GM23338 (cell line): ENCODE measurements around the gene SOSTDC1. TPM values are rescaled to one million over a fixed set of nuclear protein-coding genes. Genes with fewer than 3 reads are reported as not detected.
"Not testable (repeated sequence)": the region's sequence is repeated elsewhere in the genome, so short reads cannot be mapped to it uniquely, and the experiment has no call there.

ENCODE experiments used
- ATAC-seq: fragments of 200-7000 bp; cut with Tn5 transposase; 3 replicates; pipeline ENCODE4 v1.9.1; 2020
- DNase-seq: peaks from one replicate; pipeline ENCODE4 v3.0.0-alpha.2; 2015; ENCODE audit warnings: low spot score
- H2AFZ ChIP-seq: fragments of 200-600 bp; sonication (generic); 2 replicates; pipeline ENCODE4 v1.8.0; 2016; ENCODE audit warnings: antibody characterized with exemption, mild to moderate bottlenecking, moderate library complexity
- H3F3A ChIP-seq: fragments of 200-600 bp; sonication (generic); replicated peaks from 2 replicates; pipeline ENCODE4 v1.8.0; 2017; ENCODE audit warnings: antibody characterized with exemption, mixed run types, low read depth
- H3K27ac ChIP-seq: fragments of 200-600 bp; sonication (generic); 2 replicates; pipeline ENCODE4 v1.6.1; 2016; ENCODE audit warnings: low read depth
- H3K27me3 ChIP-seq: fragments of 200-600 bp; sonication (generic); 2 replicates; pipeline ENCODE4 v1.8.0; 2016; ENCODE audit warnings: mild to moderate bottlenecking, mixed run types, moderate library complexity; ENCODE audit not compliant: insufficient read depth
- H3K36me3 ChIP-seq: fragments of 200-600 bp; sonication (generic); 2 replicates; pipeline ENCODE4 v1.8.0; 2016; ENCODE audit warnings: mild to moderate bottlenecking; ENCODE audit not compliant: insufficient read depth
- H3K4me1 ChIP-seq: fragments of 200-600 bp; sonication (generic); 2 replicates; pipeline ENCODE4 v1.8.0; 2016; ENCODE audit warnings: mild to moderate bottlenecking, moderate library complexity; ENCODE audit not compliant: insufficient read depth
- H3K4me2 ChIP-seq: fragments of 200-600 bp; sonication (generic); 2 replicates; pipeline ENCODE4 v1.7.1; 2017; ENCODE audit warnings: mixed run types
- H3K4me3 ChIP-seq: fragments of 200-600 bp; sonication (generic); 2 replicates; pipeline ENCODE4 v1.6.1; 2016; ENCODE audit warnings: mixed run types
- H3K79me2 ChIP-seq: fragments of 200-600 bp; sonication (generic); replicated peaks from 2 replicates; pipeline ENCODE4 v1.8.0; 2017; ENCODE audit warnings: mild to moderate bottlenecking; ENCODE audit not compliant: insufficient read depth
- H3K9me2 ChIP-seq: fragments of 200-600 bp; sonication (generic); 2 replicates; pipeline ENCODE4 v1.8.0; 2017; ENCODE audit not compliant: insufficient read depth
- H4K20me1 ChIP-seq: fragments of 200-600 bp; sonication (generic); replicated peaks from 2 replicates; pipeline ENCODE4 v1.8.0; 2017; ENCODE audit warnings: mild to moderate bottlenecking; ENCODE audit not compliant: insufficient read depth
- H3K27ac Mint-ChIP-seq: 2 replicates; pipeline ENCODE4 v1.8.0; 2020; ENCODE audit warnings: inconsistent platforms, mild to moderate bottlenecking, moderate library complexity, mixed read lengths
- H3K27me3 Mint-ChIP-seq: 3 replicates; pipeline ENCODE4 v1.8.0; 2022; ENCODE audit warnings: low read depth, mild to moderate bottlenecking, moderate library complexity, mixed read lengths, inconsistent platforms; ENCODE audit not compliant: insufficient read depth, poor library complexity
- H3K36me3 Mint-ChIP-seq: 3 replicates; pipeline ENCODE4 v1.8.0; 2021; ENCODE audit warnings: low read depth, mild to moderate bottlenecking, inconsistent platforms, moderate library complexity, mixed read lengths
- H3K4me1 Mint-ChIP-seq: 3 replicates; pipeline ENCODE4 v1.8.0; 2020; ENCODE audit warnings: mild to moderate bottlenecking, inconsistent platforms, mixed read lengths
- H3K4me3 Mint-ChIP-seq: 3 replicates; pipeline ENCODE4 v1.8.0; 2021; ENCODE audit warnings: moderate library complexity, mild to moderate bottlenecking, inconsistent platforms, mixed read lengths
- H3K9me3 Mint-ChIP-seq: 3 replicates; pipeline ENCODE4 v1.8.0; 2020; ENCODE audit warnings: moderate library complexity, mild to moderate bottlenecking, inconsistent platforms, mixed read lengths
- CTCF ChIP-seq, 2 experiments: fragments of 200-600 bp in 1 of 2; sonication (generic) in 1 of 2; conservative IDR thresholded peaks; 2 replicates each; pipeline versions ENCODE4 v1.5.1 to v1.6.1; 2016 to 2017; ENCODE audit warnings: antibody characterized with exemption in 2 of 2, low read depth in 2 of 2, mild to moderate bottlenecking in 2 of 2, moderate library complexity in 1 of 2
- EZH2phosphoT487 ChIP-seq: fragments of 200-600 bp; sonication (generic); IDR thresholded peaks from one replicate; pipeline ENCODE4 v1.8.1; 2018; ENCODE audit warnings: antibody characterized with exemption; ENCODE audit not compliant: unreplicated experiment
- NANOG ChIP-seq: IDR thresholded peaks from 2 replicates; pipeline ENCODE4 v1.6.1; 2016; ENCODE audit warnings: antibody characterized with exemption, borderline replicate concordance
- POLR2AphosphoS5 ChIP-seq: IDR thresholded peaks from 2 replicates; pipeline ENCODE4 v1.6.1; 2016; ENCODE audit warnings: antibody characterized with exemption, low read depth
- REST ChIP-seq: IDR thresholded peaks from one replicate; pipeline ENCODE4 v1.6.1; 2018; ENCODE audit warnings: antibody characterized with exemption; ENCODE audit not compliant: unreplicated experiment
- ZNF114 ChIP-seq: fragments of 250-450 bp; sonication (Bioruptor Pico); IDR thresholded peaks from 2 replicates; pipeline ENCODE4 v1.5.0; 2020; ENCODE audit warnings: mild to moderate bottlenecking, moderate library complexity
- ZNF331 ChIP-seq: fragments of 250-450 bp; sonication (Bioruptor Pico); IDR thresholded peaks from 2 replicates; pipeline ENCODE4 v1.5.0; 2020; ENCODE audit warnings: low read depth, mild to moderate bottlenecking, moderate library complexity
- polyA plus RNA-seq: library from polyadenylated mRNA; unstranded; fragments of >200 nt; fragmentation: Nextera tagmentation; extraction: Ambion mirVana; gene quantifications from 2 replicates; pipeline ENCODE4 v1.2.1, GENCODE V29; 2016
- total RNA-seq: library from RNA; depleted of rRNA; stranded (reverse); fragments of >200 nt; shearing (Covaris generic); gene quantifications from 2 replicates; pipeline ENCODE4 v1.2.3, GENCODE V29; 2014
- TF ChIP-seq, protein P1 (sequence below): IDR thresholded peaks from 2 replicates; pipeline ENCODE4 v1.6.1; 2016; ENCODE audit warnings: antibody characterized with exemption

SOSTDC1 gene
- total and polyA plus RNA-seq, 2 experiments from 2014 or later: 0.76 to 1.0 TPM

- TF ChIP-seq EZH2phosphoT487: no peak
- no peak for TF ChIP-seq NANOG
- no peak for TF ChIP-seq CTCF (conservative IDR thresholded peaks at IDR 0.05; ENCODE audit: low read depth in 2 of 2)
- no peak for TF ChIP-seq ZNF331 (CRISPR knock-in tag)
- no peak for TF ChIP-seq REST
Measured at GRCh38 chr7:16460789-16461493, 4.6 kb downstream of the SOSTDC1 start (continued).

DNA sequence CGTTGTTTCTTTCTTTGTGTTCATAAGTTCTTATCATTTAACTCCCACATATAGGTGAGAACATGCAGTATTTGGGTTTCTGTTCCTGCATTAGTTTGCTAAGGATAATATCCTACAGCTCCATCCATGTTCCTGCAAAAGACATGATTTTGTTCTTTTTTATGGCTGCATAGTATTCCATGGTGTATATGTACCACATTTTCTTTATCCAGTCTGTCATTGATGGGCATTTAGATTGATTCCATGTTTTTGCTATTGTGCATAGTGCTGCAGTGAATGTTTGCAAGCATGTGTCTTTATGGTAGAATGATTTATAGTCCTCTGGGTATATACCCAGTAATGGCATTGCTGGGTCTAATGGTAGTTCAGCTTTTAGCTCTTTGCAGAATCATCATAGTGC, 9.2 kb downstream of the SOSTDC1 start:
- not testable (repeated sequence) for H3K9me3 Mint-ChIP-seq, H3F3A ChIP-seq, H3K9me2 ChIP-seq, ATAC-seq, H4K20me1 ChIP-seq, H3K79me2 ChIP-seq, H3K27ac ChIP-seq, H3K4me2 ChIP-seq, H3K4me3 ChIP-seq, H3K4me1 Mint-ChIP-seq, H3K36me3 ChIP-seq, H3K4me1 ChIP-seq, DNase-seq, H2AFZ ChIP-seq, H3K27me3 Mint-ChIP-seq, H3K36me3 Mint-ChIP-seq, H3K27ac Mint-ChIP-seq, H3K27me3 ChIP-seq, H3K4me3 Mint-ChIP-seq

DNA sequence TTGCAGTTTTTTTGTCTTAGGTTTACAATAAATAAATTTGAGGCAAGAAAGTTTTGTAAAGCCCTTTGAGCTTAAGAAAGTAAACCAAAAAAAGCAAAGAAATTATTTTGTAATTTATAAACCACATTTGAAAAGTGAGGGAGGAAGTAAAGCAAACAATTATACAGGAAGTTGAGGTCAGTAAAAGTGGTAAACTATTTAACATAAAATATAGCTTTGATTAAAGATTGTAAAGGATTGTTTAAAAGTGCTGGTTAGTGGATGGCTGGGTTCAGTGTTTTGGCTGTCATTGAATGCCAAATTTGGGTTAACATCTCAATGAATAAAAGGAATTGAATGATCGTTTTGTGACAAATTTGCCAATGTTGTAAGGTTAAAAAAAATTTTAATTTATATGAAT, 9.9 kb downstream of the SOSTDC1 start:
- Histone ChIP-seq H2AFZ (no peak overlapping the region), H3K36me3 (no peaks in the 10 kb centered on the region), H3K4me1 (no peaks in the 10 kb centered on the region), H3F3A (no peaks in the 10 kb centered on the region), H3K27me3 (no peaks in the 10 kb centered on the region), H3K27ac (no peak overlapping the region), H3K9me2 (no peaks in the 10 kb centered on the region), H3K4me2 (no peak overlapping the region), H3K4me3 (no peak overlapping the region), H4K20me1 (no peaks in the 10 kb centered on the region), H3K79me2 (no peaks in the 10 kb centered on the region)
- ATAC-seq (no peak), DNase-seq (no peak)
- no peak overlapping the region for H3K27ac Mint-ChIP-seq
- H3K27me3 Mint-ChIP-seq: no peaks in the 10 kb centered on the region
- no peak overlapping the region for H3K4me3 Mint-ChIP-seq
- TF ChIP-seq, protein P1, sequence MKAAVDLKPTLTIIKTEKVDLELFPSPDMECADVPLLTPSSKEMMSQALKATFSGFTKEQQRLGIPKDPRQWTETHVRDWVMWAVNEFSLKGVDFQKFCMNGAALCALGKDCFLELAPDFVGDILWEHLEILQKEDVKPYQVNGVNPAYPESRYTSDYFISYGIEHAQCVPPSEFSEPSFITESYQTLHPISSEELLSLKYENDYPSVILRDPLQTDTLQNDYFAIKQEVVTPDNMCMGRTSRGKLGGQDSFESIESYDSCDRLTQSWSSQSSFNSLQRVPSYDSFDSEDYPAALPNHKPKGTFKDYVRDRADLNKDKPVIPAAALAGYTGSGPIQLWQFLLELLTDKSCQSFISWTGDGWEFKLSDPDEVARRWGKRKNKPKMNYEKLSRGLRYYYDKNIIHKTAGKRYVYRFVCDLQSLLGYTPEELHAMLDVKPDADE: no peak
- TF ChIP-seq POLR2AphosphoS5: no peak
- TF ChIP-seq ZNF114 (CRISPR knock-in tag): no peak
- H3K4me1 Mint-ChIP-seq: no peaks in the 10 kb centered on the region
- no peaks in the 10 kb centered on the region for H3K9me3 Mint-ChIP-seq
- H3K36me3 Mint-ChIP-seq: no peaks in the 10 kb centered on the region
